Testis (tissue), 2 donors: ENCODE data around the gene TXNRD1.

Experiments used
- POLR2A ChIP-seq: fragments of 450-650 bp; IDR thresholded peaks from one replicate; pipeline ENCODE4 v1.6.1; 2017; ENCODE audit warnings: antibody characterized with exemption, mild to moderate bottlenecking, moderate library complexity
- TF ChIP-seq, protein P1 (sequence below), 3 experiments: fragments of 450-650 bp in 2 of 3; fragments of 200-600 bp in 1 of 3; sonication (generic) in 1 of 3; IDR thresholded peaks; one replicate each; pipeline ENCODE4 v1.5.1; 2016 to 2019; ENCODE audit warnings: antibody characterized with exemption in 3 of 3, mild to moderate bottlenecking in 2 of 3, moderate library complexity in 1 of 3

DNA sequence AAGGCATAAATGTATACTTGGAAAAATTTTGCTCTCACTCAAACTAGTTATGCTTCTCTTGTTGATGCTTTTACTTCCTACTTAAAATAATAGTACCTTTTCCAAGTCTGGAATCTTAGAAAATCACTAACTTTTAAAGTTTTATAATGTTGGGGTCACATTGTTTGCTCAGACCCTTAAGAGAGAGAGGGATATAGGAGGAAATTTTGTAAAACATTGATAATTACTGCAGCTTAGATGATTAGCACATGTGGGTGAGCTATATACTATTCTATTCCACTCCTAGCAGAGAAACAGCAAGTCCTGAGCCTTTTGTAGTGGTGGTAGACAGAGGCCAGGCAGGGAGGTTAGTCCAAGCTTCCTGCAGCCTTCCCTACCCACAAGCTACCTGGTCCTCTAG is 101.4 kb downstream of the TXNRD1 start:
- TF ChIP-seq, protein P1, sequence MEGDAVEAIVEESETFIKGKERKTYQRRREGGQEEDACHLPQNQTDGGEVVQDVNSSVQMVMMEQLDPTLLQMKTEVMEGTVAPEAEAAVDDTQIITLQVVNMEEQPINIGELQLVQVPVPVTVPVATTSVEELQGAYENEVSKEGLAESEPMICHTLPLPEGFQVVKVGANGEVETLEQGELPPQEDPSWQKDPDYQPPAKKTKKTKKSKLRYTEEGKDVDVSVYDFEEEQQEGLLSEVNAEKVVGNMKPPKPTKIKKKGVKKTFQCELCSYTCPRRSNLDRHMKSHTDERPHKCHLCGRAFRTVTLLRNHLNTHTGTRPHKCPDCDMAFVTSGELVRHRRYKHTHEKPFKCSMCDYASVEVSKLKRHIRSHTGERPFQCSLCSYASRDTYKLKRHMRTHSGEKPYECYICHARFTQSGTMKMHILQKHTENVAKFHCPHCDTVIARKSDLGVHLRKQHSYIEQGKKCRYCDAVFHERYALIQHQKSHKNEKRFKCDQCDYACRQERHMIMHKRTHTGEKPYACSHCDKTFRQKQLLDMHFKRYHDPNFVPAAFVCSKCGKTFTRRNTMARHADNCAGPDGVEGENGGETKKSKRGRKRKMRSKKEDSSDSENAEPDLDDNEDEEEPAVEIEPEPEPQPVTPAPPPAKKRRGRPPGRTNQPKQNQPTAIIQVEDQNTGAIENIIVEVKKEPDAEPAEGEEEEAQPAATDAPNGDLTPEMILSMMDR (IDR thresholded peaks at IDR 0.05) = no peak
- TF ChIP-seq POLR2A = no peak
